Naive B cell (primary cell): ENCODE measurements around the gene FADD. TPM values are rescaled to one million over a fixed set of nuclear protein-coding genes. Genes with fewer than 3 reads are reported as not detected.
A peak's percentile ranks its signal among the peaks of the same experiment; 100 is the strongest.
"Not testable (repeated sequence)": the region's sequence is repeated elsewhere in the genome, so short reads cannot be mapped to it uniquely, and the experiment has no call there.

Experiments used
- ATAC-seq, 2 donors: fragments of 150-1000 bp; cut with Tn5 transposase; 2 replicates each; pipeline ENCODE4 v1.10.0; 2021; ENCODE audit warnings: low read depth in 2 of 2, mild to moderate bottlenecking in 2 of 2, moderate library complexity in 2 of 2
- DNase-seq: peaks from one replicate; pipeline ENCODE4 v3.0.0; 2022
- H3K27ac Mint-ChIP-seq, 6 donors: one replicate each; pipeline ENCODE4 v1.8.0; 2020 to 2022; ENCODE audit warnings: mild to moderate bottlenecking in 6 of 6, mixed read lengths in 6 of 6, moderate library complexity in 5 of 6, inconsistent platforms in 2 of 6
- H3K27me3 Mint-ChIP-seq, 3 donors: one replicate each; pipeline ENCODE4 v1.8.0; 2021 to 2022; ENCODE audit warnings: mixed read lengths in 3 of 3, mild to moderate bottlenecking in 1 of 3
- H3K36me3 Mint-ChIP-seq, 2 donors: one replicate each; pipeline ENCODE4 v1.8.0; 2020 to 2022; ENCODE audit warnings: mixed read lengths in 2 of 2, inconsistent platforms in 1 of 2, mild to moderate bottlenecking in 1 of 2
- H3K4me1 Mint-ChIP-seq, 3 donors: one replicate each; pipeline ENCODE4 v1.8.0; 2020 to 2022; ENCODE audit warnings: mixed read lengths in 3 of 3, inconsistent platforms in 1 of 3, mild to moderate bottlenecking in 1 of 3, moderate library complexity in 1 of 3
- H3K4me3 Mint-ChIP-seq, 8 donors: one replicate each; pipeline ENCODE4 v1.8.0; 2020 to 2022; ENCODE audit warnings: mild to moderate bottlenecking in 8 of 8, mixed read lengths in 8 of 8, moderate library complexity in 8 of 8, inconsistent platforms in 2 of 8
- H3K9me3 Mint-ChIP-seq, 7 donors: one replicate each; pipeline ENCODE4 v1.8.0; 2020 to 2022; ENCODE audit warnings: mixed read lengths in 7 of 7, mild to moderate bottlenecking in 5 of 7, inconsistent platforms in 2 of 7, moderate library complexity in 1 of 7
- polyA plus RNA-seq, 6 donors: library from polyadenylated mRNA; unstranded; fragments of 300-500 nt; fragmentation: Illumina TruSeq; gene quantifications; one replicate each; pipeline ENCODE4 v1.2.3, GENCODE V29; 2021; ENCODE audit warnings: low read depth in 6 of 6

Gene FADD
- polyA plus RNA-seq, 6 donors from 2014 or later: 7.4 to 15.6 (median 10.2) TPM

- Mint-ChIP-seq H3K9me3 (peaks cover 0 to 4% (median 0%) of the 10 kb centered on the region in 7 donors), H3K4me3 (no peak overlapping the region), H3K27ac (no peak overlapping the region), H3K36me3 (no peaks in the 10 kb centered on the region), H3K4me1 (peaks cover 0 to 4% (median 0%) of the 10 kb centered on the region in 3 donors), H3K27me3 (peaks cover 8 to 31% (median 8%) of the 10 kb centered on the region in 3 donors)
- no peak for DNase-seq
- no peak for ATAC-seq
Measured at GRCh38 chr11:70185348-70186055, 17.6 kb upstream of the FADD start.

GRCh38 chr11:70186420-70186819 is 16.7 kb upstream of the FADD start:
- H3K4me3 Mint-ChIP-seq: no peak overlapping the region
- H3K4me1 Mint-ChIP-seq: peaks cover 0 to 4% (median 4%) of the 10 kb centered on the region in 3 donors
- ATAC-seq: no peak
- peaks cover 0 to 4% (median 0%) of the 10 kb centered on the region in 7 donors for H3K9me3 Mint-ChIP-seq
- H3K36me3 Mint-ChIP-seq: no peaks in the 10 kb centered on the region
- no peak overlapping the region for H3K27ac Mint-ChIP-seq
- H3K27me3 Mint-ChIP-seq: peaks cover 8 to 31% (median 15%) of the 10 kb centered on the region in 3 donors
- no peak for DNase-seq

- Mint-ChIP-seq H3K27me3 (peaks cover 8 to 31% (median 16%) of the 10 kb centered on the region in 3 donors), H3K9me3 (peaks cover 0 to 4% (median 0%) of the 10 kb centered on the region in 7 donors), H3K4me1 (peaks cover 0 to 6% (median 4%) of the 10 kb centered on the region in 3 donors), H3K27ac (no peak overlapping the region), H3K36me3 (no peaks in the 10 kb centered on the region), H3K4me3 (no peak overlapping the region)
- ATAC-seq: no peak
- DNase-seq: no peak
Measured at GRCh38 chr11:70186936-70187335, 16.2 kb upstream of the FADD start.

- no peak overlapping the region for H3K27ac Mint-ChIP-seq
- peaks cover 0 to 6% (median 4%) of the 10 kb centered on the region in 3 donors for H3K4me1 Mint-ChIP-seq
- ATAC-seq: no peak
- H3K4me3 Mint-ChIP-seq: no peak overlapping the region
- H3K36me3 Mint-ChIP-seq: no peaks in the 10 kb centered on the region
- no peak for DNase-seq
- peaks cover 0 to 4% (median 0%) of the 10 kb centered on the region in 7 donors for H3K9me3 Mint-ChIP-seq
- H3K27me3 Mint-ChIP-seq: peaks cover 13 to 35% (median 21%) of the 10 kb centered on the region in 3 donors
Measured at GRCh38 chr11:70187771-70188170, 15.3 kb upstream of the FADD start.

- Mint-ChIP-seq H3K36me3 (no peaks in the 10 kb centered on the region), H3K27me3 (peaks cover 15 to 39% (median 24%) of the 10 kb centered on the region in 3 donors), H3K9me3 (peaks cover 0 to 4% (median 0%) of the 10 kb centered on the region in 7 donors), H3K4me3 (no peak overlapping the region), H3K27ac (no peak overlapping the region), H3K4me1 (peaks cover 0 to 6% (median 4%) of the 10 kb centered on the region in 3 donors)
- DNase-seq (no peak), ATAC-seq (no peak)
Measured at GRCh38 chr11:70189622-70190021, 13.5 kb upstream of the FADD start.

GRCh38 chr11:70191495-70192140 is 11.5 kb upstream of the FADD start:
- DNase-seq (peak; percentile 17), ATAC-seq (no peak)
- Mint-ChIP-seq H3K27ac (peak overlapping the region in 2 of 6 donors; percentile 56 to 64), H3K27me3 (peaks cover 7 to 32% (median 25%) of the 10 kb centered on the region in 3 donors), H3K9me3 (peaks cover 0 to 4% (median 0%) of the 10 kb centered on the region in 7 donors), H3K4me1 (peaks cover 0 to 7% (median 6%) of the 10 kb centered on the region in 3 donors), H3K36me3 (no peaks in the 10 kb centered on the region), H3K4me3 (no peak overlapping the region)

GRCh38 chr11:70192666-70193410 is 10.3 kb upstream of the FADD start:
- H3K36me3 Mint-ChIP-seq: no peaks in the 10 kb centered on the region

GRCh38 chr11:70193411-70194292 is 9.4 kb upstream of the FADD start:
- H3K4me3 Mint-ChIP-seq: no peak overlapping the region

More at GRCh38 chr11:70192666-70193410, 10.3 kb upstream of the FADD start:
- Mint-ChIP-seq H3K4me1 (peaks cover 0 to 7% (median 6%) of the 10 kb centered on the region in 3 donors), H3K4me3 (no peak overlapping the region), H3K27ac (no peak overlapping the region), H3K27me3 (peaks cover 7 to 25% (median 20%) of the 10 kb centered on the region in 3 donors), H3K9me3 (peaks cover 0 to 4% (median 0%) of the 10 kb centered on the region in 7 donors)
- no peak for ATAC-seq
- DNase-seq: no peak

GRCh38 chr11:70194792-70195791 is 8.0 kb upstream of the FADD start:
- ATAC-seq (no peak), DNase-seq (no peak)
- Mint-ChIP-seq H3K36me3 (no peaks in the 10 kb centered on the region), H3K9me3 (peaks cover 0 to 2% (median 0%) of the 10 kb centered on the region in 7 donors), H3K4me1 (peaks cover 0 to 7% (median 6%) of the 10 kb centered on the region in 3 donors), H3K27ac (no peak overlapping the region), H3K27me3 (peaks cover 7 to 21% (median 15%) of the 10 kb centered on the region in 3 donors), H3K4me3 (no peak overlapping the region)

More at GRCh38 chr11:70193411-70194292, 9.4 kb upstream of the FADD start:
- no peak for DNase-seq
- Mint-ChIP-seq H3K4me1 (peaks cover 0 to 7% (median 6%) of the 10 kb centered on the region in 3 donors), H3K27me3 (peaks cover 7 to 25% (median 20%) of the 10 kb centered on the region in 3 donors), H3K9me3 (peaks cover 0 to 4% (median 0%) of the 10 kb centered on the region in 7 donors), H3K27ac (no peak overlapping the region), H3K36me3 (no peaks in the 10 kb centered on the region)
- no peak for ATAC-seq

GRCh38 chr11:70200212-70200844 is 2.8 kb upstream of the FADD start:
- peaks cover 13 to 27% (median 14%) of the 10 kb centered on the region in 3 donors for H3K4me1 Mint-ChIP-seq
- H3K27ac Mint-ChIP-seq: peak overlapping the region in 1 of 6 donors; percentile 65
- H3K36me3 Mint-ChIP-seq: no peaks in the 10 kb centered on the region
- ATAC-seq: no peak
- H3K9me3 Mint-ChIP-seq: no peaks in the 10 kb centered on the region
- peak overlapping the region in 1 of 8 donors; percentile 97 for H3K4me3 Mint-ChIP-seq
- peaks cover 0 to 6% (median 5%) of the 10 kb centered on the region in 3 donors for H3K27me3 Mint-ChIP-seq
- DNase-seq: no peak

- H3K9me3 Mint-ChIP-seq, H3K27me3 Mint-ChIP-seq, H3K36me3 Mint-ChIP-seq, ATAC-seq, DNase-seq: not testable (repeated sequence)
- H3K4me3 Mint-ChIP-seq: peak overlapping the region in 1 of 8 donors; percentile 97
- H3K27ac Mint-ChIP-seq: peak overlapping the region in 3 of 6 donors; percentile 49 to 77 (median 63)
- peaks cover 19 to 34% (median 20%) of the 10 kb centered on the region in 3 donors for H3K4me1 Mint-ChIP-seq
Measured at GRCh38 chr11:70201047-70201446, 2.0 kb upstream of the FADD start.
